GM12874 (cell line): ENCODE data around the gene AATF.

Source experiments
- TF ChIP-seq, protein P1 (sequence below): IDR thresholded peaks from 2 replicates; pipeline ENCODE4 v1.5.1; 2011; ENCODE audit warnings: low read depth, mild to moderate bottlenecking, control low read depth, low read length, moderate library complexity; ENCODE audit not compliant: insufficient read depth

The AATF gene

DNA sequence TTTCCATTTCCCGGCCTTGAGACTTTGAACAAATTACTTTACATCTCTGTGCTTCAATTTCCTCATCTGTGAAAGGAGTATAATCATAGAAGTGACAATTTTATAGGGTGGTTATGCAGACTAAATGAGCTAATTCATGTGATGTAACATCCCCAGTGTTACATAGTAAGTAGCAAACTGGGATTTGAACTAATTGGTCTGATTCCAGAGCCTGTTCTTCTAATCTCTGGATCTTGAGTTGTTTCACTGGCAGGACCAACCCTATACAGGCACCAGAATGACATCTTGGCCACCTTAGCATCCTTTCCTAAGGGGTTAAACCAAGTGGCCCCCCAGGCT is 77.7 kb downstream of the AATF start:
- TF ChIP-seq, protein P1, sequence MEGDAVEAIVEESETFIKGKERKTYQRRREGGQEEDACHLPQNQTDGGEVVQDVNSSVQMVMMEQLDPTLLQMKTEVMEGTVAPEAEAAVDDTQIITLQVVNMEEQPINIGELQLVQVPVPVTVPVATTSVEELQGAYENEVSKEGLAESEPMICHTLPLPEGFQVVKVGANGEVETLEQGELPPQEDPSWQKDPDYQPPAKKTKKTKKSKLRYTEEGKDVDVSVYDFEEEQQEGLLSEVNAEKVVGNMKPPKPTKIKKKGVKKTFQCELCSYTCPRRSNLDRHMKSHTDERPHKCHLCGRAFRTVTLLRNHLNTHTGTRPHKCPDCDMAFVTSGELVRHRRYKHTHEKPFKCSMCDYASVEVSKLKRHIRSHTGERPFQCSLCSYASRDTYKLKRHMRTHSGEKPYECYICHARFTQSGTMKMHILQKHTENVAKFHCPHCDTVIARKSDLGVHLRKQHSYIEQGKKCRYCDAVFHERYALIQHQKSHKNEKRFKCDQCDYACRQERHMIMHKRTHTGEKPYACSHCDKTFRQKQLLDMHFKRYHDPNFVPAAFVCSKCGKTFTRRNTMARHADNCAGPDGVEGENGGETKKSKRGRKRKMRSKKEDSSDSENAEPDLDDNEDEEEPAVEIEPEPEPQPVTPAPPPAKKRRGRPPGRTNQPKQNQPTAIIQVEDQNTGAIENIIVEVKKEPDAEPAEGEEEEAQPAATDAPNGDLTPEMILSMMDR, result no peak

DNA sequence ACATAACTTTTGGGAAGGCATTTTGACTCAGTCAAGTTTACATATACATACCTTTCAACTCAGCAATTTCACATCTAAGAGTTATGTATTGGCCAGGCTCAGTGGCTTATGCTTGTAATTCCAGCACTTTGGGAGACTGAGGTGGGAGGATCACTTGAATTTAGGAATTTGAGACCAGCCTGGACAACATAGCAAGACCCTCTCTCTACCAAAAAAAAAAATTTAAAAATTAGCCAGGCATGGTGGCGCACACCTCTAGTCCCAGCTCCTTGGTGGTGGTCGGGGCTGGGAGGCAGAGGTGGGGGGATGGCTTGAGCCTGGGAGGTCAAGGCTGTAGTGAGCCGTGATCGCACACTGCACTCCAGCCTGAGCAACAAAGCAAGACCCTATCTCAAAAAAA is 79.3 kb downstream of the AATF start:
- TF ChIP-seq, protein P1, result no peak

DNA sequence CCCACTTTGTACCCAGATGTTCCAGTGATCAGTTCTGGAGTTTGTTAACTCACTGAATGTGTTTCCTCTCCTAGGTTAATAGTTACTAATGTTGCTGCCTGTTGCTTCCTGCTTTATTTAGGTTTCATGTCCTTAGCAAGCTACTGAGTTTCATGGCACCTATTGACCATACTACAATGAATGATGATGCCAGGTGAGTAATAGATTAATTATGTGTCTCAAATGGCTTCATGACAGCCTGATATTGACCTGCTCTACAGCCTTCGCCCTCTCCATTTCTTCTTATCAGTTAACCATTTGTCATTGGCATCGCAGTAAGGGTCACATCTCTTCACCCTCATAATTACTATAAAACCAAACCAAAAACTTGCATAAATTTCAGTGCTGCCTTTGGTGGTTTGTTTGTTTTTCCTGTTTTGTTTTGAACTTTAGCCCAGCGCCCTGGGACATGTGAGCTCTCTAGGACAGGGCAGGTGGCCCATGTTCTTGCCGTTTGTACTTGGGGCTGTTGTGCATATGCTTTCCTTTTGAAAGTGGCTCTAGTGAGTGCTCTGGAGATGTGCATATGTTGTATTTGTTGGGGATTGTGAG is 82.8 kb downstream of the AATF start:
- TF ChIP-seq, protein P1, result no peak

DNA sequence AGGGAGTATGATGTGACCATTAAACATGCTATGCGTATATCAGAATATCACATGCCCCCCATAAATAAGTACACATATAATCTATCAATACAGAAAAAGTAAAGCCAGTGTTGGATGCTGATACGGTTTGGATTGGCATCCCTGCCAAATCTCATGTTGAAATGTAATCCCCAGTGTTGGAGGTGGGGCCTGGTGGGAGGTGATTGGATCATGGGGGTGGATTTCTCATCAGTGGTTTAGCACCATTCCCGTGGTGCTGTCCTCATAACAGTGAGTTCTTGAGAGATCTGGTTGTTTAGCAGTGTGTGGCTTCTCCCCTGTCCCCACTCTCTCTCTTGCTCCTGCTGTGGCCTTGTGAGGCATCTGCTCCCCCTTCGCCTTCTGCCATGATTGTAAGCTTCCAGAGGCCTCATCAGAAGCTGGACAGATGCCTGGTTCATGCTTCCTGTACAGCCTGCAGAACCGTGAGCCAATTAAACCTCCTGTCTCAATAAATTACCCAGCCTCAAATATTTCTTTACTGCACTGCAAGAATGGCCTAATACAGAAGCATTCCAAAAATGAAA is 88.9 kb downstream of the AATF start:
- TF ChIP-seq, protein P1, result no peak

DNA sequence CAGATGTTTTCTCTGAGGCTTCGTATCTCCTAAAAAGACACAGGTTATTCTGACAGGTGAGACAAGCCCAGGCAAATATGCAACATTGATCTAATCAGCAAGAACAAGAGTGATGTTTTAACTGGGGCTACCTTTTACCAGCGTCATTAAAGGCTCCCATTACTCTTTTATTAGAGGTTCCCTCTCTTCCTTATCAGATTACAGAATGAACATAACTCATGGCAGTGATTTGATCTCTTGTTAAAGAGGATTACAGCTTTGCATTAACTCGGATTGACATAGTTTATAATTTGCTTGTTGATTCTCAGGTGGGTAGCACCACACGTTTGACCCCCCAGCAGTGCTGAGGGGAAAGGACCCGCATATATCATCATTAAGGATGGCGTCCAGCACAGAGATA is 90.5 kb downstream of the AATF start:
- TF ChIP-seq, protein P1, result no peak

DNA sequence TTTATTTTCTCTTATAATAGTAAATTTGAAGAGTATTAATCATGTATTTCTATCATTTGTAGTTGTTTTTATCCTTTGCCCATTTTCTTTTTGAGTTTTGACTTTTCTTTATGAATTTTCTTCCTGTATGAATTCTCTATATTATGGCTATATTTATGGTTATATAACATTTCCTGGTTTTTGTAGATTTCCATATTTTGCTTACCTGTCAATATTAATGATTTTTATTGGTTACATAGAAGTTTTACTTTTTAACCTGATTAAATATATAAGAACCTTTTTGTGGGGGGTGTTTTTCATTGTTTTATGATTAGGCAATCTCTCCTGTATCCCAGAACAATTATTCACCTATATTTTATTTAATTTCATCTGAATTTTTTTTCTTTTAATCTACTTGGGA is 93.2 kb downstream of the AATF start:
- TF ChIP-seq, protein P1, result no peak

DNA sequence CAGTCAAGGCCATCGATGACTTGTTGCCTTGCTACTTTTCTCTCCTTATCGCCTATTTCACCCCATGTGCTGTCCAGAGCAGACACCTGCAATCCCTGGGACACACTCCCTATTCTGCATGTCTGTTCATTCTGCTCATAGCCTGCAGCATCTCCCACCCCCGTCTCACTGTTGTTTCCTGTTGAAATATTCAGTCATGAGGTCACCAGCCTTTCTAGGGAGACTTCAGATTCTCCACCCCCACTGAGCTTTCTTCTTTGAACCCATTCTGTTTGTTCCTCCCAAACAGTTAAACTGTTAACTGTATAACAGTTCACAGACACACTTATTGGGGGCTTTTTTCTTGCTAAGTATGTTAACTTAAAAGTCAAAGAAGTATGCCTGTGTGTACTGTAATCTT is 94.4 kb downstream of the AATF start:
- TF ChIP-seq, protein P1, result no peak
